CD4-positive, alpha-beta memory T cell (primary cell): Measurements from ENCODE around the gene UGT1A6. TPM values are rescaled to one million over a fixed set of nuclear protein-coding genes. Genes with fewer than 3 reads are reported as not detected.
"Not testable (repeated sequence)": the region's sequence is repeated elsewhere in the genome, so short reads cannot be mapped to it uniquely, and the experiment has no call there.

Source experiments
- CTCF ChIA-PET: fragments of 350-600 bp; sonication (Branson Sonifier 250); formaldehyde crosslinking; loops from one replicate; lab custom pipeline; 2021; ENCODE audit warnings: inconsistent platforms; ENCODE audit not compliant: partially characterized antibody; lab: Charles Lee
- POLR2A ChIA-PET: fragments of 350-600 bp; sonication (Branson Sonifier 250); formaldehyde crosslinking; loops from one replicate; lab custom pipeline; 2021; ENCODE audit not compliant: partially characterized antibody; lab: Charles Lee
- DNase-seq, 5 donors: peaks; one replicate each; pipeline versions ENCODE4 v3.0.0 to v3.0.0-alpha.2; 2020 to 2022; ENCODE audit warnings: mixed read lengths in 1 of 5
- H3K27ac ChIP-seq: one replicate; pipeline ENCODE4 v1.7.0; 2013; ENCODE audit warnings: low read depth, low read length
- H3K27me3 ChIP-seq: 2 replicates; pipeline ENCODE4 v1.7.0; 2013; ENCODE audit warnings: mild to moderate bottlenecking, low read length, moderate library complexity; ENCODE audit not compliant: insufficient read depth
- H3K36me3 ChIP-seq: 2 replicates; pipeline ENCODE4 v1.7.0; 2013; ENCODE audit warnings: mild to moderate bottlenecking, low read length, moderate library complexity; ENCODE audit not compliant: insufficient read depth
- H3K4me1 ChIP-seq: 2 replicates; pipeline ENCODE4 v1.7.0; 2013; ENCODE audit warnings: mild to moderate bottlenecking, low read length, moderate library complexity; ENCODE audit not compliant: insufficient read depth
- H3K4me3 ChIP-seq, 2 donors: one replicate each; pipeline ENCODE4 v1.7.0; 2013; ENCODE audit warnings: low read length in 2 of 2, mild to moderate bottlenecking in 1 of 2
- H3K9me3 ChIP-seq, 2 donors: one replicate each; pipeline ENCODE4 v1.7.0; 2013; ENCODE audit warnings: low read length in 2 of 2, control low read depth in 1 of 2; ENCODE audit not compliant: control insufficient read depth in 1 of 2
- H3K27ac Mint-ChIP-seq, 7 donors: one replicate each; pipeline ENCODE4 v1.8.0; 2020 to 2021; ENCODE audit warnings: mixed read lengths in 7 of 7, mild to moderate bottlenecking in 6 of 7, inconsistent platforms in 3 of 7, moderate library complexity in 3 of 7
- H3K27me3 Mint-ChIP-seq, 2 donors: one replicate each; pipeline ENCODE4 v1.8.0; 2020 to 2021; ENCODE audit warnings: mixed read lengths in 2 of 2
- H3K36me3 Mint-ChIP-seq, 2 donors: one replicate each; pipeline ENCODE4 v1.8.0; 2020 to 2021; ENCODE audit warnings: mixed read lengths in 2 of 2, inconsistent platforms in 1 of 2, mild to moderate bottlenecking in 1 of 2
- H3K4me1 Mint-ChIP-seq, 4 donors: one replicate each; pipeline ENCODE4 v1.8.0; 2020 to 2021; ENCODE audit warnings: mixed read lengths in 4 of 4, mild to moderate bottlenecking in 1 of 4
- H3K4me3 Mint-ChIP-seq, 8 donors: one replicate each; pipeline ENCODE4 v1.8.0; 2020 to 2021; ENCODE audit warnings: mixed read lengths in 8 of 8, mild to moderate bottlenecking in 7 of 8, moderate library complexity in 6 of 8, inconsistent platforms in 3 of 8
- H3K9me3 Mint-ChIP-seq, 8 donors: one replicate each; pipeline ENCODE4 v1.8.0; 2020 to 2021; ENCODE audit warnings: mixed read lengths in 8 of 8, mild to moderate bottlenecking in 5 of 8, inconsistent platforms in 3 of 8, moderate library complexity in 1 of 8
- intact Hi-C: fragments of 100-400 bp; cut with micrococcal nuclease; formaldehyde crosslinking; loops from one replicate; pipeline ENCODE4 v1.15.1; 2023
- polyA plus RNA-seq, 2 donors: library from polyadenylated mRNA; unstranded; fragments of 300-500 nt; fragmentation: Illumina TruSeq; gene quantifications; one replicate each; pipeline ENCODE4 v1.2.3, GENCODE V29; 2021
- total RNA-seq, 2 experiments: library from RNA; stranded (reverse); gene quantifications; one replicate each; pipeline ENCODE4 v1.2.3, GENCODE V29; 2021

UGT1A6 gene
- total and polyA plus RNA-seq, 4 experiments from 2014 or later: not detected

DNA sequence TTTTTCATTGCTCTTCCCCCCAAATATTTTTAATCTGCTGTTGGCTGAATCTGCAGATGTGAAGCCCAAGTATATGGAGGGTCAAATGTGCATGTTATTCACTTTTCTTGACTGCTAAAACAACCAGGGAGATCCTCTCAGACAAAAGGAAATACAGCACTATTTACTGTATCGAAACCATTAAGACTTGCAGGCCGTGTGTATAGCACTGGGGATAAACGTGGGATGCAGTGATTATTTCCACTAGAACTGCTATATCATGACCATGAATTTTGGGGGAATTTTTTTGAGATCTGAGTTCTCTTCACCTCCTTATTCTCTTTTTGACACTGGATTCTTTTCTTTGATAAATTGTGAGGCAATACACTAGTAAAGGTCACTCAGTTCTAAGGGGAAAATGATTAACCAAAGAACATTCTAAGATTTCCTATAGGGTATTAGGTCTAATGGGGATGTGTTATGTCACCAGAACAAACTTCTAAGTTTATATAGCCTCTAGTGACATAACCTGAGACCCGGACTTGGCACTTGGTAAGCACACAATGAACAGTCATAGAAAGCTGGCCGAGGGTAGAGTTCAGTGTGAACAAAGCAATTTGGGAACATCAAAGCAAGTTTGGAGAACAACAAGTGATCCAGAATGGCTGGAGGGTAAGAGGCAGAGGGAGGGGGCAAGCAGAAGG, 52.5 kb downstream of the UGT1A6 start:
- no peaks in the 10 kb centered on the region for H3K4me1 ChIP-seq
- no peak overlapping the region for H3K4me3 ChIP-seq
- intact Hi-C loops: no loop called here
- Mint-ChIP-seq H3K9me3 (peaks cover 0 to 6% (median 5%) of the 10 kb centered on the region in 8 donors), H3K4me1 (no peaks in the 10 kb centered on the region), H3K27me3 (peaks cover 12 to 32% of the 10 kb centered on the region in 2 donors), H3K4me3 (no peak overlapping the region), H3K27ac (peak overlapping the region in 1 of 7 donors; percentile 10), H3K36me3 (peaks cover 0 to 2% of the 10 kb centered on the region in 2 donors)
- no peak for DNase-seq
- no peaks in the 10 kb centered on the region for H3K27me3 ChIP-seq
- no peak overlapping the region for H3K27ac ChIP-seq
- ChIA-PET CTCF (no interaction called here), POLR2A (no interaction called here)
- no peaks in the 10 kb centered on the region for H3K36me3 ChIP-seq
- H3K9me3 ChIP-seq: no peaks in the 10 kb centered on the region

DNA sequence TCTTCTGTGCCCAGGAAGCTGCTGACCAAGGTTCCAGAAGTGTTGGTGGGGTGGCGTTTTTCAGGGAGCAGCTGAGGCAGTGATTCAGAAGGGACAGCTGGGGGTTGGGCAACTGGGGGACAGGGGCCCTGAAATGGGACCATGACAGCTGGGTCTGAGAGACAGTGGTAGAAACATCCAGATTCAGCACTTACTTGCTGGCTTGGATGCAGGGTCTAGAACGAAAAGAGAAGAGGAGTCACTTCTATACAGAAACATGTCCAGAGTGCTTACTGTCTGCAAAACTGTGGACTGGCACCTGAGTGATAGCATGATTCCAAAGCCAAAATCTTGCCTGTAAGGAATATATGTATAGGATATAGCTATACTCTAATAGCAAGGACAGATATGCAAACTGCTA, 53.1 kb downstream of the UGT1A6 start:
- H3K27me3 ChIP-seq, POLR2A ChIA-PET, H3K9me3 ChIP-seq, H3K27ac ChIP-seq, H3K4me1 ChIP-seq, H3K4me3 ChIP-seq, H3K27ac Mint-ChIP-seq, H3K36me3 Mint-ChIP-seq, CTCF ChIA-PET, H3K4me1 Mint-ChIP-seq, DNase-seq, H3K36me3 ChIP-seq, intact Hi-C loops, H3K4me3 Mint-ChIP-seq: not testable (repeated sequence)
- peaks cover 0 to 11% (median 7%) of the 10 kb centered on the region in 8 donors for H3K9me3 Mint-ChIP-seq
- peaks cover 11 to 33% of the 10 kb centered on the region in 2 donors for H3K27me3 Mint-ChIP-seq

DNA sequence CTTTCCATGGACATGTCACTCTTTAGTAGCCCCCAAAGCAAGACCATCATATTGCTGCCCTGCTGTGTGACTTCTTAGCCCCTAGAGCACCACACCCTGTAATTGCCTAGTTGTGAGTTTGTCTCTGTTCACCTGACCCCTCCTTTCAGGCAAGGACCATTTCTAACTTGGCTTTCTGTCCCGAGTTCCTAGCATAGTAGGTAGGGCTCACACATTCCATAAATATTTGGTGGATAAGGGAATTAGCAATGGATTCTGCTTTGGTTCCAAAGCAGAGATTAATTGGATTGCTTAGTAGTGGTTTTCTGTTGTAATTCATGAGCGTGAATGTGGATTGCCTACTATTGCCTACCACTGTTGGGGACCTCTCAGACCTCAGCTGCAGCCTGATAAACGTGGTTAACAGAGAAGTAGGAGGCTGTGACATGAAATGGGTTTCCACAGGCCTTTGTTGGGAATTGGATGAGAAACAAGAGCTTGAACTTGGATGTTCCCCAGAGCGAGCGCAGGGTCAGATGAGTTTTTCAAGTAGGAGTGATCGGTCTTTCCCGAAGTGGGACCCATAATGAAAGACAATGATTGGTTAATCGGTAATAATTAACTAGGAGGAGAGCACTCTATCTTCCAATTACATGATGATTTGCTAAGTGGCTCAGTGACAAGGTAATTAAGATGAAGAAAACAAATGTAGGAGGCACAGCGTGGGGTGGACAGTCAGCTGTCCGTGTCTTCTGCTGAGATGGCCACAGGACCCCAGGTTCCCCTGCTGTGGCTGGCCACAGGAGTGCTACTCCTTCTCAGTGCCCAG, 54.0 kb downstream of the UGT1A6 start:
- no peak for DNase-seq
- no peaks in the 10 kb centered on the region for H3K4me1 ChIP-seq
- CTCF ChIA-PET: no interaction called here
- no peaks in the 10 kb centered on the region for H3K36me3 ChIP-seq
- no peaks in the 10 kb centered on the region for H3K4me1 Mint-ChIP-seq
- no peak overlapping the region for H3K4me3 ChIP-seq
- H3K27ac Mint-ChIP-seq: no peak overlapping the region
- no peaks in the 10 kb centered on the region for H3K9me3 ChIP-seq
- H3K4me3 Mint-ChIP-seq: no peak overlapping the region
- H3K27me3 Mint-ChIP-seq: peaks cover 11 to 35% of the 10 kb centered on the region in 2 donors
- POLR2A ChIA-PET: no interaction called here
- intact Hi-C loops: no loop called here
- no peaks in the 10 kb centered on the region for H3K27me3 ChIP-seq
- peaks cover 2 to 20% (median 14%) of the 10 kb centered on the region in 8 donors for H3K9me3 Mint-ChIP-seq
- H3K27ac ChIP-seq: no peak overlapping the region
- H3K36me3 Mint-ChIP-seq: peaks cover 0 to 3% of the 10 kb centered on the region in 2 donors

DNA sequence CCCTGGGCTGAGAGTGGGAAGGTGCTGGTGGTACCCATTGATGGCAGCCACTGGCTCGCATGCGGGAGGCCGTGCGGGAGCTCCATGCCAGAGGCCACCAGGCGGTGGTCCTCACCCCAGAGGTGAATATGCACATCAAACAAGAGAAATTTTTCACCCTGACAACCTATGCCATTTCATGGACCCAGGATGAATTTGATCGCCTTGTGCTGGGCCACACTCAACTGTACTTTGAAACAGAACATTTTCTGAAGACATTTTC, 54.5 kb downstream of the UGT1A6 start:
- Histone ChIP-seq H3K4me1 (no peaks in the 10 kb centered on the region), H3K9me3 (no peaks in the 10 kb centered on the region), H3K36me3 (no peaks in the 10 kb centered on the region), H3K4me3 (no peak overlapping the region), H3K27ac (no peak overlapping the region), H3K27me3 (no peaks in the 10 kb centered on the region)
- POLR2A ChIA-PET: no interaction called here
- Mint-ChIP-seq H3K27ac (no peak overlapping the region), H3K4me3 (no peak overlapping the region), H3K4me1 (no peaks in the 10 kb centered on the region), H3K27me3 (peaks cover 11 to 36% of the 10 kb centered on the region in 2 donors), H3K36me3 (peaks cover 0 to 3% of the 10 kb centered on the region in 2 donors), H3K9me3 (peaks cover 2 to 22% (median 17%) of the 10 kb centered on the region in 8 donors)
- intact Hi-C loops: no loop called here
- DNase-seq: no peak
- CTCF ChIA-PET: no interaction called here

DNA sequence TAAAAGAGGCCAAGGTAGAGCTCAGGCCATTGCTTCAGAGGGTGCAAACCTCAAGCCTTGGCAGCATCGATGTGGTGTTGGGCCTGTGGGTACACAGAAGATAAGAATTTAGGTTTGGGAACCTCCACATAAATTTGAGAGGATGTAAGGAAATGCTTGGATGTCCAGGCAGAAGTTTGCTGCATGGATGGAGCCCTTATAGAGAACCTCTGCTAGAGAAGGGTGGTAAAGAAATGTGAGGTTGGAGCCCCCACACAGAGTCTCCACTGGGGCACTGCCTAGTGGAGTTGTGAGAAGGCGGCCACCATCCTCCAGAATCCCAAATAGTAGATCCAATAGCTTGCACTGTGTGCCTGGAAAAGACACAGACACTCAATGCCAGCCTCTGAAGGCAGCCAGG, 58.0 kb downstream of the UGT1A6 start:
- H3K36me3 ChIP-seq, H3K27ac ChIP-seq, H3K4me1 ChIP-seq, intact Hi-C loops, H3K4me1 Mint-ChIP-seq, DNase-seq, H3K4me3 Mint-ChIP-seq, H3K4me3 ChIP-seq, H3K9me3 ChIP-seq, H3K36me3 Mint-ChIP-seq, H3K27ac Mint-ChIP-seq, POLR2A ChIA-PET, CTCF ChIA-PET, H3K27me3 ChIP-seq: not testable (repeated sequence)
- peaks cover 10 to 31% of the 10 kb centered on the region in 2 donors for H3K27me3 Mint-ChIP-seq
- peaks cover 2 to 22% (median 18%) of the 10 kb centered on the region in 8 donors for H3K9me3 Mint-ChIP-seq

DNA sequence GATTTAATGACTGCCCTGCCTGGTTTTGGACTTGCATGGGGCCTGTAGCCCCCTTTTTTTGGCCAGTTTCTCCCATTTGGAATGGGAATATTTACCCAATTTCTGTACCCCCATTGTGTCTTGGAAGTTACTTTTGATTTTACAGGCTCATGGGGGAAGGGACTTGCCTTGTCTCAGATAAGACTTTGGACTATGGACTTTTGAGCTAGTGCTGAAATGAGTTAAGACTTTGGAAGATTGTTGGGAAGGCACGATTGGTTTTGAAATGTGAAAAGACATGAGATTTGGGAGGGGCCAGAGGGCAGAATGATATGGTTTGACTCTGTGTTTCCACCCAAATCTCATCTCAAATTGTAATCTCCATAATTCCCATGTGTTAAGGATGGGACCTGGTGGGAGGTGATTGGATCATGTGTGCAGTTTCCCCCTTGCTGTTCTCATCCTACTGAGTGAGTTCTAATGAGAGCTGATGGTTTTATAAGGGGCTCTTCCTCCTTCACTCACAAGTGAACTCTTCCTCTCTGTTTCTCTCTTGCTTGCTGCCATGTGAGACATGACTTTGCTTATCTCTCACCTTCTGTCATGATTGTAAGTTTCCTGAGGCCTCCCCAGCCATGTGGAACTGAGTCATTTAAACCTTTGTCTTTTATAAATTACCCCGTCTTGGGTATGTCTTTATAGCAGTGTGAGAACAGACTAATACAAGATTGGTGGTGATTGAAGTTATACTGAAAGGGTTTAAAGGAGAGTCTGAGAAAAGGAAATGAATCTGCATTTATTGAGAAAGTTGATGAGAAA, 58.7 kb downstream of the UGT1A6 start:
- H3K36me3 ChIP-seq, H3K27ac ChIP-seq, H3K4me1 Mint-ChIP-seq, H3K4me3 ChIP-seq, DNase-seq, H3K9me3 ChIP-seq, H3K4me3 Mint-ChIP-seq, H3K27ac Mint-ChIP-seq, H3K36me3 Mint-ChIP-seq, H3K4me1 ChIP-seq, intact Hi-C loops, H3K27me3 ChIP-seq, POLR2A ChIA-PET: not testable (repeated sequence)
- Mint-ChIP-seq H3K9me3 (peaks cover 2 to 22% (median 18%) of the 10 kb centered on the region in 8 donors), H3K27me3 (peaks cover 8 to 31% of the 10 kb centered on the region in 2 donors)
- CTCF ChIA-PET: interaction anchor here (0.5 kb wide), 1 partner anchor 1995 kb away, joined by 3 read pairs; no protein-coding TSS in a partner anchor
